Neural cell (in vitro differentiated cells): Measurements from ENCODE around the gene PADI3. TPM values are rescaled to one million over a fixed set of nuclear protein-coding genes. Genes with fewer than 3 reads are reported as not detected.

ENCODE experiments used
- H2AFZ ChIP-seq: fragments of 200-600, 300-800 bp; sonication (generic), shearing (Covaris generic); 2 replicates; pipeline ENCODE4 v1.6.0; 2014; ENCODE audit warnings: low read depth, mild to moderate bottlenecking, antibody characterized with exemption, low read length, moderate library complexity
- H3F3A ChIP-seq: fragments of 200-600 bp; shearing (Covaris generic); 2 replicates; pipeline ENCODE4 v1.6.1; 2016; ENCODE audit warnings: mild to moderate bottlenecking, moderate library complexity, mixed read lengths, antibody characterized with exemption, low read length; ENCODE audit not compliant: insufficient read depth, poor library complexity, severe bottlenecking
- H3K27ac ChIP-seq: fragments of 200-600, 300-800 bp; sonication (generic), shearing (Covaris generic); 2 replicates; pipeline ENCODE4 v1.5.1; 2014; ENCODE audit warnings: mild to moderate bottlenecking, low read length, moderate library complexity
- H3K27me3 ChIP-seq: fragments of 300-800, 200-600 bp; sonication (generic), shearing (Covaris generic); 2 replicates; pipeline ENCODE4 v1.6.0; 2014; ENCODE audit warnings: mild to moderate bottlenecking, low read depth, low read length, moderate library complexity; ENCODE audit not compliant: insufficient read depth
- H3K36me3 ChIP-seq: fragments of 300-800, 200-600 bp; sonication (generic), shearing (Covaris generic); 2 replicates; pipeline ENCODE4 v1.5.1; 2014; ENCODE audit warnings: mild to moderate bottlenecking, antibody characterized with exemption, low read length, moderate library complexity; ENCODE audit not compliant: insufficient read depth
- H3K4me2 ChIP-seq: fragments of 300-800, 200-600 bp; sonication (generic), shearing (Covaris generic); 2 replicates; pipeline ENCODE4 v1.6.0; 2014; ENCODE audit warnings: mild to moderate bottlenecking, low read length
- H3K4me3 ChIP-seq: fragments of 300-800, 200-600 bp; sonication (generic), shearing (Covaris generic); 2 replicates; pipeline ENCODE4 v1.5.1; 2014; ENCODE audit warnings: mild to moderate bottlenecking, low read length, moderate library complexity
- H3K79me2 ChIP-seq: fragments of 200-600 bp; shearing (Covaris generic); replicated peaks from 2 replicates; pipeline ENCODE4 v1.6.0; 2014; ENCODE audit warnings: mild to moderate bottlenecking, low read length, moderate library complexity; ENCODE audit not compliant: insufficient read depth
- H3K9ac ChIP-seq: fragments of 300-800, 200-600 bp; sonication (generic), shearing (Covaris generic); 2 replicates; pipeline ENCODE4 v1.6.1; 2016; ENCODE audit warnings: mild to moderate bottlenecking, low read length, mixed read lengths
- H3K9me2 ChIP-seq: fragments of 200-600 bp; shearing (Covaris generic); 2 replicates; pipeline ENCODE4 v1.6.1; 2016; ENCODE audit warnings: mild to moderate bottlenecking, low read length, mixed read lengths; ENCODE audit not compliant: insufficient read depth
- H3K9me3 ChIP-seq: fragments of 200-600, 300-800 bp; sonication (generic), shearing (Covaris generic); 2 replicates; pipeline ENCODE4 v1.6.1; 2016; ENCODE audit warnings: mild to moderate bottlenecking, mixed run types, low read length, moderate library complexity, mixed read lengths
- H4K20me1 ChIP-seq: fragments of 200-600 bp; shearing (Covaris generic); 2 replicates; pipeline ENCODE4 v1.6.1; 2016; ENCODE audit warnings: mild to moderate bottlenecking, mixed run types; ENCODE audit not compliant: insufficient read depth
- CTCF ChIP-seq: fragments of 450-650 bp; IDR thresholded peaks from 2 replicates; pipeline ENCODE4 v1.5.1; 2014; ENCODE audit warnings: antibody characterized with exemption, mild to moderate bottlenecking, moderate library complexity; ENCODE audit not compliant: poor library complexity, severe bottlenecking
- EP300 ChIP-seq: fragments of 450-650 bp; conservative IDR thresholded peaks from 2 replicates; pipeline ENCODE4 v1.6.1; 2014; ENCODE audit warnings: antibody characterized with exemption, mild to moderate bottlenecking, moderate library complexity; ENCODE audit not compliant: poor library complexity, severe bottlenecking
- EZH2 ChIP-seq: fragments of 200-600, 300-800 bp; shearing (Covaris generic), sonication (generic); IDR thresholded peaks from 2 replicates; pipeline ENCODE4 v1.6.1; 2014; ENCODE audit warnings: antibody characterized with exemption, low read length, borderline replicate concordance, mild to moderate bottlenecking; ENCODE audit not compliant: insufficient read depth, poor library complexity, severe bottlenecking
- MXI1 ChIP-seq: fragments of 450-650 bp; conservative IDR thresholded peaks from 2 replicates; pipeline ENCODE4 v1.6.1; 2014; ENCODE audit warnings: antibody characterized with exemption, mild to moderate bottlenecking; ENCODE audit not compliant: poor library complexity, severe bottlenecking
- POLR2AphosphoS5 ChIP-seq: IDR thresholded peaks from 2 replicates; pipeline ENCODE4 v1.6.1; 2012
- RAD21 ChIP-seq: fragments of 450-650 bp; conservative IDR thresholded peaks from 2 replicates; pipeline ENCODE4 v1.6.1; 2014; ENCODE audit warnings: antibody characterized with exemption, mild to moderate bottlenecking, moderate library complexity
- REST ChIP-seq: IDR thresholded peaks from 2 replicates; pipeline ENCODE4 v1.6.1; 2012; ENCODE audit warnings: borderline replicate concordance
- SMC3 ChIP-seq: fragments of 450-650 bp; conservative IDR thresholded peaks from 2 replicates; pipeline ENCODE4 v1.6.1; 2014; ENCODE audit warnings: antibody characterized with exemption, mild to moderate bottlenecking, moderate library complexity; ENCODE audit not compliant: poor library complexity
- TAF1 ChIP-seq: IDR thresholded peaks from 2 replicates; pipeline ENCODE4 v1.6.1; 2012; ENCODE audit warnings: low read depth
- polyA plus RNA-seq: library from polyadenylated mRNA; depleted of rRNA; stranded (reverse); fragments of >200 nt; gene quantifications from 2 replicates; pipeline ENCODE4 v1.2.3, GENCODE V29; 2014

Gene PADI3
- polyA plus RNA-seq, 1 donor from 2014 or later = not detected

- Histone ChIP-seq H3K9me3 (no peaks in the 10 kb centered on the region), H3K9ac (no peak overlapping the region), H3K4me3 (no peak overlapping the region), H3K4me2 (no peak overlapping the region), H4K20me1 (no peaks in the 10 kb centered on the region), H3K9me2 (no peaks in the 10 kb centered on the region), H2AFZ (no peak overlapping the region), H3K79me2 (no peaks in the 10 kb centered on the region), H3K36me3 (no peaks in the 10 kb centered on the region), H3F3A (no peaks in the 10 kb centered on the region), H3K27ac (no peak overlapping the region), H3K27me3 (no peaks in the 10 kb centered on the region)
- TF ChIP-seq TAF1 = no peak
- no peak for TF ChIP-seq EP300
- TF ChIP-seq REST = no peak
- TF ChIP-seq MXI1 = no peak
- TF ChIP-seq RAD21 = no peak
- TF ChIP-seq SMC3 = no peak
- TF ChIP-seq EZH2 = no peak
- TF ChIP-seq CTCF = no peak
- TF ChIP-seq POLR2AphosphoS5 = no peak
These were observed 23.2 kb downstream of the PADI3 start for GRCh38 chr1:17272066-17272465.

- Histone ChIP-seq H3K4me3 (no peak overlapping the region), H3F3A (no peaks in the 10 kb centered on the region), H4K20me1 (no peaks in the 10 kb centered on the region), H3K36me3 (no peaks in the 10 kb centered on the region), H3K27me3 (no peaks in the 10 kb centered on the region), H3K4me2 (no peak overlapping the region), H3K27ac (no peak overlapping the region), H3K9me3 (no peaks in the 10 kb centered on the region), H3K9ac (no peak overlapping the region), H3K79me2 (no peaks in the 10 kb centered on the region), H2AFZ (no peak overlapping the region), H3K9me2 (no peaks in the 10 kb centered on the region)
- TF ChIP-seq EP300 (no peak), REST (no peak), RAD21 (no peak), TAF1 (no peak), CTCF (no peak), POLR2AphosphoS5 (no peak)
These were observed 23.7 kb downstream of the PADI3 start for GRCh38 chr1:17272646-17273045.
